Right atrium auricular region (tissue), 2 donors: ENCODE results near the gene SPATA20. TPM values are rescaled to one million over a fixed set of nuclear protein-coding genes. Genes with fewer than 3 reads are reported as not detected.

ENCODE experiments used
- DNase-seq: peaks from one replicate; pipeline ENCODE4 v3.0.0-alpha.2; 2019; ENCODE audit warnings: low spot score
- H3K27ac ChIP-seq, 2 donors: fragments of 200-600 bp; sonication (generic); 1 replicate in 1 of 2; 2 replicates in 1 of 2; pipeline ENCODE4 v1.5.1; 2016 to 2019
- H3K27me3 ChIP-seq, 2 donors: fragments of 200-600 bp; sonication (generic); one replicate each; pipeline versions ENCODE4 v1.5.1 to v1.6.0; 2017 to 2019
- H3K36me3 ChIP-seq: fragments of 200-600 bp; sonication (generic); one replicate; pipeline ENCODE4 v1.5.1; 2016
- H3K4me1 ChIP-seq, 2 donors: fragments of 200-600 bp; sonication (generic); one replicate each; pipeline versions ENCODE4 v1.5.1 to v1.6.0; 2017 to 2019
- H3K4me3 ChIP-seq, 2 donors: fragments of 200-600 bp; sonication (generic); 1 replicate in 1 of 2; 2 replicates in 1 of 2; pipeline ENCODE4 v1.5.1; 2017 to 2019; ENCODE audit warnings: mild to moderate bottlenecking in 1 of 2, moderate library complexity in 1 of 2
- H3K9me3 ChIP-seq, 2 donors: fragments of 200-600 bp; sonication (generic); one replicate each; pipeline ENCODE4 v1.5.1; 2019
- CTCF ChIP-seq, 2 donors: fragments of 200-600 bp; sonication (generic); IDR thresholded peaks; one replicate each; pipeline ENCODE4 v1.5.1; 2019; ENCODE audit warnings: antibody characterized with exemption in 2 of 2
- total RNA-seq, 2 donors: library from RNA; depleted of rRNA; stranded (reverse); fragments of >200 nt; gene quantifications; one replicate each; pipeline ENCODE4 v1.1.0, GENCODE V29; 2016

The SPATA20 gene
- total RNA-seq, 2 donors from 2014 or later = 42.8 to 59.3 TPM

- no peak for TF ChIP-seq CTCF (IDR thresholded peaks at IDR 0.05)
- Histone ChIP-seq H3K4me3 (no peak overlapping the region), H3K9me3 (no peaks in the 10 kb centered on the region), H3K36me3 (no peaks in the 10 kb centered on the region), H3K27ac (no peak overlapping the region), H3K27me3 (no peaks in the 10 kb centered on the region), H3K4me1 (peaks cover 0 to 40% of the 10 kb centered on the region in 2 donors)
- DNase-seq = no peak
These were observed 47.3 kb downstream of the SPATA20 start for GRCh38 chr17:50594128-50594823.

DNA sequence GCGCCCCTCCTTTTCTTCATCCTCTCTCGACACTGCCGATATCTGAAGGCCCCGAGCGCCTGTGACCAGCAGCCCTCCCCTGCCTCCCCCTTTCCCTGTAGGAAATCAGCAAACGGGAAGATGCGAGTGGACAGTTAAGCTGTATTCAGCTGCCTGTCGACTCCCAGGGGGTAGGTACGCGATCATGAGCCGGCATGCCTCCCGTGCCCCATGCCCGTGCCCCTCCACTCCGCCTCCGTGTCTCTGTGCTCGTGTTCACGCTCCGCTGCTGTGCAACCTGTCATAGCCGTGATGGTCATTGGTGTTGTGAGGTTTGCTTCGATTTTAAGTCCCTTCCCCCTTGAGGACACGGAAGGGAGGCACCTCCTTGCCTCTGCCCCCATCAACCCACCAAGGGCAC, 47.9 kb downstream of the SPATA20 start:
- TF ChIP-seq CTCF (IDR thresholded peaks at IDR 0.05) = no peak
- DNase-seq = no peak
- no peak overlapping the region for H3K4me3 ChIP-seq
- H3K9me3 ChIP-seq = no peaks in the 10 kb centered on the region
- peaks cover 0 to 34% of the 10 kb centered on the region in 2 donors for H3K4me1 ChIP-seq
- H3K36me3 ChIP-seq = no peaks in the 10 kb centered on the region
- no peaks in the 10 kb centered on the region for H3K27me3 ChIP-seq
- H3K27ac ChIP-seq = no peak overlapping the region

- no peaks in the 10 kb centered on the region for H3K9me3 ChIP-seq
- peak; percentile 30 to 47 for TF ChIP-seq CTCF (IDR thresholded peaks at IDR 0.05)
- H3K27ac ChIP-seq = peak overlapping the region in 1 of 2 donors; percentile 45
- H3K4me3 ChIP-seq = no peak overlapping the region
- DNase-seq = no peak
- no peaks in the 10 kb centered on the region for H3K36me3 ChIP-seq
- H3K4me1 ChIP-seq = peaks cover 0 to 19% of the 10 kb centered on the region in 2 donors
- H3K27me3 ChIP-seq = no peaks in the 10 kb centered on the region
These were observed 49.4 kb downstream of the SPATA20 start for GRCh38 chr17:50596191-50597037.

- Histone ChIP-seq H3K4me1 (peaks cover 0 to 21% of the 10 kb centered on the region in 2 donors), H3K4me3 (no peak overlapping the region), H3K27me3 (no peaks in the 10 kb centered on the region), H3K9me3 (no peaks in the 10 kb centered on the region), H3K36me3 (no peaks in the 10 kb centered on the region), H3K27ac (no peak overlapping the region)
- TF ChIP-seq CTCF (IDR thresholded peaks at IDR 0.05) = no peak
- no peak for DNase-seq
These were observed 51.5 kb downstream of the SPATA20 start for GRCh38 chr17:50598487-50598886.

DNA sequence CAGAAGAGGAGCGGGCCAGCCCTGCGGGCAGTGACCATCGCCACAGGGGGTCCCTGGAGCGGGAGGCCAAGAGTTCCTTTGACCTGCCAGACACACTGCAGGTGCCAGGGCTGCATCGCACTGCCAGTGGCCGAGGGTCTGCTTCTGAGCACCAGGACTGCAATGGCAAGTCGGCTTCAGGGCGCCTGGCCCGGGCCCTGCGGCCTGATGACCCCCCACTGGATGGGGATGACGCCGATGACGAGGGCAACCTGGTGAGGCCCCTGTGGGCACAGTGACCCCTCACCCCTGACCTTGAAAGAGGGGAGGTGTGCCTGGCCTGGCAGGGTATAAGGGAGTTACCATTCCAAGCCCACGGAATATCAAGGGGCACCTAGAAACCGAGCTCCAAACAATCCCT, 52.6 kb downstream of the SPATA20 start:
- no peak overlapping the region for H3K4me3 ChIP-seq
- DNase-seq = no peak
- H3K9me3 ChIP-seq = no peaks in the 10 kb centered on the region
- TF ChIP-seq CTCF (IDR thresholded peaks at IDR 0.05) = no peak
- H3K27ac ChIP-seq = no peak overlapping the region
- no peaks in the 10 kb centered on the region for H3K27me3 ChIP-seq
- no peaks in the 10 kb centered on the region for H3K36me3 ChIP-seq
- H3K4me1 ChIP-seq = peaks cover 0 to 27% of the 10 kb centered on the region in 2 donors
